Stimulated activated CD4-positive, alpha-beta T cell treated with anti-CD3 and anti-CD28 coated beads, TNF-alpha, amount 100 ng/mL, for 48 hours (primary cell): Measurements from ENCODE around the gene NSUN2.

Source experiments
- DNase-seq, 3 donors: peaks; one replicate each; pipeline ENCODE4 v3.0.0-alpha.2; 2020; ENCODE audit warnings: low read depth in 3 of 3

The NSUN2 gene

GRCh38 chr5:6644794-6645241 is 12.0 kb upstream of the NSUN2 start:
- no peak for DNase-seq

GRCh38 chr5:6642655-6643054 is 9.8 kb upstream of the NSUN2 start:
- DNase-seq: no peak

- no peak for DNase-seq
Measured at GRCh38 chr5:6638236-6638635, 5.4 kb upstream of the NSUN2 start.

- DNase-seq: no peak
Measured at GRCh38 chr5:6637590-6637989, 4.7 kb upstream of the NSUN2 start.

DNA sequence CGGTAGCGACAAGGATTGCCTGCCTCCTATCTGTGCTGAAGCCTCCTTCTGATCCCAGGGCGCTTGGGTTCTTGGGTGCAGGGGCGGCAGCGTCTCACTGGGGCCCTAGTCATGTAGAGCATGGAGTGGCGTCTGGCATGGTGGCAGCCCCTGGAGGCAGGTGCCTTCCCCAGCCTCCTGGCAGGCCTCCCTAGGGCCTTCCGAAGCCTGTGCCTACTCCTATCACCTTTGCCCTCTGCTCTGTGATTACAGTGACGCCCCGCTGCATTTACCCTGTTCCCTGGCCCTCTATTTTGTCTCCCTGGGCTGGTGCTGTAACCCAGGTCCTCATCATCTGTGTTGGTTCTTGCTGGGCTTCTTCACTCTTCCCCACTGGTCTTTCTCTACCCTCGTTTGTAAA is 4.2 kb upstream of the NSUN2 start:
- DNase-seq: no peak

DNA sequence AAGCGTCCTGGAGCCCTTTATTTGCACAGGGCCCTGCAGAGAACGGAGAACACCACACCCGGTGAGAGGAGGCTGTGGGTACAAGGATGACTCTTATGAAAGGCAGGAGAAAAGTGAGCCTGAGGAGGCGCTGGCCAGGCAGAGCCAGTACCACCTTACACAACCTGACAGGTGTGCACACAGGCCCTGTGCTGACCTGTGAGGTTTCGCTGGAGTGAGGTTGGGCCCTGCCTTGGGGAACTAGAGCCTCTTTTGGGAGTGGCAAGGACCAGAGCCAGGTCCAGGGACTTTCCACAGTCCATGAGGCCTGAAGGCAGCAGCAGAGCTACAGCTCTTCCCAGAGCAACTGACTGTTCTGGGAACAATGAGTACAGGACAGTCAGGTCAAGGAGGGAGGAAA is 3.4 kb upstream of the NSUN2 start:
- no peak for DNase-seq

DNA sequence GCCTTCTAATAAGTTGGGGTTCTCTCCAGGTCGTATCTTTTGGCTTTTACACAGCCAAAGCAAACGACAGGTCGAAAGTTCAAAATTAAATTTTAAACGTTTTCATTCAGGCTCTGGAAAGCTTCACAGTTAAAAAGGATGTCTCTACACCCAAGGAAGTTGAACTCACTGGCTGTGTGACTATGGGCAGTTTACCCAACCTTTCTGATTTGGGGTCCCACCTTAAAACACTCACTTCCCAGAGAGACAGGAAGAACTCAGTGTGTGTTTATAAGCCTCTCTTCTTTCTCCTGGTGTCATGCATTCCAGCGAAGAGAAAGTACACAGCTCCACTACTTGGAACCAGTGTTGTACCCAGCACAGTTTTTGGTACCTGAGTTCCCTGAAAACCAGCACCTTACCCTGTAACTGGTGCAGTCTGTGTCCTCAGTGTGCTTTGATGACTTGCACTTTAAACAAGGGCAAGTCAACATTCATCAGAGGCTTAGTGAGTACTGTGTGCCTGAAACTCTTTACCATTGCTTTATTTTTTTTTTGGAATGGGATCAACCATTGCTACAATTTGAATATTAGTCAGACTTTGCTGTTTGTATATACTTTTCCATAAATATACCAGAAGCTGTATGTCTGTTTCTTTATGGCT is 2.1 kb upstream of the NSUN2 start:
- no peak for DNase-seq

GRCh38 chr5:6634306-6634705 is 1.5 kb upstream of the NSUN2 start:
- no peak for DNase-seq

DNA sequence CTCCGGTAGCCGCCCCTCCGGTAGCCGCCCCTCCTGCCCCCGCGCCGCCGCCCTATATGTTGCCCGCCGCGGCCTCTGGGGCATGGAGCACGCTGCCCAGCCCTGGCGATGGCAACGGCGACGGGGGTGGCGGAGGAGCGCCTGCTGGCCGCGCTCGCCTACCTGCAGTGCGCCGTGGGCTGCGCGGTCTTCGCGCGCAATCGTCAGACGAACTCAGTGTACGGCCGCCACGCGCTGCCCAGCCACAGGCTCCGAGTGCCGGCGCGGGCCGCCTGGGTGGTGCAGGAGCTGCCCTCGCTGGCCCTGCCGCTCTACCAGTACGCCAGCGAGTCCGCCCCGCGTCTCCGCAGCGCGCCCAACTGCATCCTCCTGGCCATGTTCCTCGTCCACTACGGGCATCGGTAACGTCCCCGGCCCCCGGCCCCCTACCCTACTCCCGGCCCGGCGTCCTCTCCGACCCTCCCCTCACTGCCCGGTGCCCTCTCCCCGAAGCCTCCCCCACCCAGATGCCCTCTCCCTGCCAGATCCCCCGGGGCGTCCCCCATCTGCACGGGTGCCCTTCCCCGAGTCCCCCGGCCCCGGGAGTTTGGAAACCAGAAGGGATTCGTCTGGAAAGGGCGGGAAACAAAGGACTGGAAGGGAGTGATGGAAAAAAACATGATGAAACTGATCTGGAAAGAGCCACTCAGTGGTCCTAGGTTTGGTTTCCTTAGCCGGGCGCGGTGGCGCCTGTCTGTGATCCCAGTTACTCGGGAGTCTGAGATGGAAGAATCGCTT is 813 bp upstream of the NSUN2 start:
- DNase-seq: peak in 1 of 3 donors; percentile 14

- no peak for DNase-seq
Measured at GRCh38 chr5:6632324-6632887, 438 bp downstream of the NSUN2 start.

GRCh38 chr5:6631441-6631840 is 1.4 kb downstream of the NSUN2 start:
- DNase-seq: no peak

- no peak for DNase-seq
Measured at GRCh38 chr5:6626508-6626907, 6.3 kb downstream of the NSUN2 start.

- no peak for DNase-seq
Measured at GRCh38 chr5:6623941-6624340, 8.9 kb downstream of the NSUN2 start.

DNA sequence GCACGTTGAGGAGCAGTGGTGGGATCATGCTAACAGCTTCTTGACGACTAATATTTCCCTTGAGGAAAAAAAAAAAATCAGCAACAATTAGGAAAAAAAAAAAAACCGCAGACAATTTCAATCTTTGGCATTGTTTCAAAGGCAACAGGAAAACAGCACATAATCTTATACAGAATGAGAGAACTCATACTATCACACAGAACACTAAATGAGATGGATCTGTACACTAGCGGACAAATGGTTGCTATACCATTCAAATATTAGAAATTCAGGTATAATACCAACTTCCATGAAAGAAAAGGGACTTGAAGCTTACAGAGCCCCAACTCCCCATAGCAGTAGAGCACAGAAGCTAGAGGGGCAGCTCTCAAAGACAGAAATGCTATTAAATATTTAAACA is 9.6 kb downstream of the NSUN2 start:
- no peak for DNase-seq

DNA sequence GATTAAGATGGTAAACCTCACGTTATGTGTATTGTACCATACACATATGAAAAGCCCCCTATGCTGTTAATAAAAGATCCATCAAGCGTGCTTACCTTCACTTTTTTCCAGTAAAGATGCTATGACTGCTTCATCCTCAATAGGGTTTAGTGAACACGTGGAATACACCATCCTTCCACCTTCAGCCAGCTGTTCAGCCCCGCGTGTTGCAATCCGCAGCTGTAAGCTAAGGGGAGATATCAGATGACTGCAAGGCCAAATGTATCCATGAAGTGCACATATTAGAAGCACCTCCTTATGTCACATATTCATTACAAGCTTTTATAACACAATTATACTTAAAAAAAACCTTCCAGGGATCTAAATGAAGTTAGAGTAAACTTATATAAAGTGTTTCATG is 16.2 kb downstream of the NSUN2 start:
- no peak for DNase-seq

DNA sequence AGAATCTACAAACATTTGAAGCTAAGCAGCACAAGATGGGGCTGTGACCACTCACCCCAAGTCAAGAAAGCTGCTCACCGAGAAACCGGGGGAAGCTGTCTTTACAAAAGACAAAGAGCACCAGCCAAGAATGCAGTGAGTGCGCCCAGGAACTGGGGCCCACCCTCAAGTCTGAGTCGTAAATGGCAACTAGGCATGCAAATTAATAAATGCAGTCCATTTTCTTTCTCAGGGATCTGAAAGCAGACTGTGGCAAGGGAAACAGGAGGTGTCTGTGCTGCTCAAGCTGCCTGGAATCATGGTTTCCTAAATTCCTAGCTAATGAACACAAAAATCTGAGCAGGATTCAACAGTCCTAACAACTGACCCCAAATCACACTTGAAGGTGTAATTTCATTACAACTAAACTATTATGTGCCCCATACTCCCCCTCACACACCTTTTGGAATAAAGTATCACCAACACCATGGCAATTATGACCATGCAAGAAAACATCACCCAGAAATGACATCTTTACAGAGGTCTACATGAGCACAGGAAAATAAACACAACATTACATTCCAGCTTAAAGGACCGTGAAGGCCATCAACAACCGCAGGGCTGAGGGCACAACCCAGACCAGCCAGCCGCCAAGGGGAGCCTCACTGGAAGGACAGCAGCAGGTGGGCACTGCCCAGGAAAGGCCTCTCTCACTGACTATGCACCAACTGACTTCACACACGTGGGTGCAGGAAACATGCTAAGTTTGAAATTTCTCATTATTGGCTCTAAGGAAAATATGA is 17.6 kb downstream of the NSUN2 start:
- DNase-seq: no peak

DNA sequence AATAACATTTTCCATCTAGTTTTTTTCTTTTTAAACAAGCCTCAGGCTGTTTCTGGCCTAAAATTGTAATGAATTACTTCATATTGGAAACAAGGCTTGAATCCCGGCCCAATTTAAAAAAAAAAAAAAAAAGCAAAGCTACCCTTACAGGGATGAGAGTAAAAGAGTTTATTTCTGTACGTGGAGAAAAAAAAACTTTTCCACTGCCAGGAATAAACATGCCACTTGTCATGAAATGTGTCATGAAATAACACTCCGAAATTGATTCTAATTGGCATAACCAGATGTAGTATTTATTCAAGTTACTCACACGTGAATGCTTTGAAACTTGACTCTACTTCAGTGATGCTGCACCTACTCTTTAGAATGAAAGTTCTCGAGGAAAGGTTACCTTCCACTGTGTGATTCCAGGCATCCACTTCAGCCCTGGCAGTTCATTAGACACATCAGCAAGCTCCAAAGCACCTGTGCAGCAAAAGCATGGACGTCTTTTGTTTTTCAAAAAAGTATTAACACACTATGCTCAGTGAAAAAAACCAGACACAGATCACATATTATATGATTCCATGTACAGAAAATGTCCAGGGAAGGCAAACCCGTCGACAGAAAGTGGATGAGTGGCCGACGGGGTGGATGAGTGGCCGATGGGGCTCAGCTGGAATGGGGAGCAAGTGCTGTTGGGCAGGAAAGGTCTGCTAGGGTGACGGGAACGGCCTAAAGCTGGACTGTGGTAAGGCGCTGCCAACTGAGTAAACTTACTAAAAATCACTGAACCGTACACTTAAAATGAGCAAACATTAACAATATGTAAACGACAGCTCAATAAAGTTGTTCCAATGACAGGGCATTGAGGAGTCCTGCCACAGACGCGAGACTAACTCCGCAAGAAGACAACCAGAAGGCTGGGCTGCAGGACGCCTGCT is 21.2 kb downstream of the NSUN2 start:
- DNase-seq: no peak

GRCh38 chr5:6608016-6608415 is 24.8 kb downstream of the NSUN2 start:
- DNase-seq: no peak

DNA sequence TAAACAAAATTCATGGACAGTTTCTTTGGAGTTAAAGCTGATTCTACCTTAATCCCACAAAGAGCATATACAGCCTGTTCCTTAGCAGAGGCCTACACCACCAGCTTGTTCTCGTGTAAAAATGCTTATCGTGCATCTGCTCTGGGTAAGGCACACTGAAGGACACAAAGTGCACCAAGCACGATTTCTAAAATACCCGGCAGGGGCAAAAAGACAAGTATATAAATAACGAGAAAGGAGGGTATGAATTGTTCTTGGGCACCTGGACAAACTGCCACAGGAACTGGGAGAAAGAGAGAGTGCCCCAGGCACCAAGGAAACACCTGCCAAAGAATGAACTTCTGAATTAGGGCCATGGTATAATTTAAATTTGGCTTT is 25.3 kb downstream of the NSUN2 start:
- DNase-seq: no peak

GRCh38 chr5:6606884-6607558 is 25.8 kb downstream of the NSUN2 start:
- DNase-seq: no peak

GRCh38 chr5:6604946-6605345 is 27.9 kb downstream of the NSUN2 start:
- DNase-seq: no peak
